GM19035 (cell line): ENCODE measurements around the gene PTER.

Experiments used
- ATAC-seq: cut with Tn5 transposase; IDR thresholded peaks from one replicate; pipeline ENCODE4 v1.9.1; 2021; ENCODE audit not compliant: unreplicated experiment

PTER gene

GRCh38 chr10:16470747-16471146 lies 33.9 kb downstream of the PTER start:
- no peak for ATAC-seq

GRCh38 chr10:16472828-16473227 lies 36.0 kb downstream of the PTER start:
- no peak for ATAC-seq

- ATAC-seq: no peak
Measured at GRCh38 chr10:16477757-16478156, 40.9 kb downstream of the PTER start.

GRCh38 chr10:16478801-16479200 lies 42.0 kb downstream of the PTER start:
- ATAC-seq: no peak

- ATAC-seq: no peak
Measured at GRCh38 chr10:16481052-16481728, 44.4 kb downstream of the PTER start.

GRCh38 chr10:16483241-16483917 lies 46.6 kb downstream of the PTER start:
- ATAC-seq: no peak

GRCh38 chr10:16490511-16490910 lies 53.7 kb downstream of the PTER start:
- ATAC-seq: no peak

- ATAC-seq: no peak
Measured at GRCh38 chr10:16491933-16492332, 55.1 kb downstream of the PTER start.

GRCh38 chr10:16493884-16494536 lies 57.2 kb downstream of the PTER start:
- no peak for ATAC-seq

- ATAC-seq: no peak
Measured at GRCh38 chr10:16497911-16498310, 61.1 kb downstream of the PTER start.

GRCh38 chr10:16505161-16505560 lies 68.4 kb downstream of the PTER start:
- ATAC-seq: no peak

GRCh38 chr10:16509996-16510395 lies 73.2 kb downstream of the PTER start:
- no peak for ATAC-seq

GRCh38 chr10:16510843-16511242 lies 74.0 kb downstream of the PTER start:
- ATAC-seq: no peak

- ATAC-seq: no peak
Measured at GRCh38 chr10:16518822-16519221, 82.0 kb downstream of the PTER start.

- ATAC-seq: peak; percentile 48
Measured at GRCh38 chr10:16519250-16519907, 82.6 kb downstream of the PTER start.

- peak; percentile 25 for ATAC-seq
Measured at GRCh38 chr10:16519908-16520861, 83.4 kb downstream of the PTER start.

GRCh38 chr10:16520900-16521299 lies 84.1 kb downstream of the PTER start:
- peak; percentile 64 for ATAC-seq

- peak; percentile 37 for ATAC-seq
Measured at GRCh38 chr10:16521311-16522016, 84.7 kb downstream of the PTER start, which contains the start of gene C1QL3. C1QL3 (minus strand) TSS chr10:16521879; CDS start chr10:16521065, 814 bp downstream.

- ATAC-seq: no peak
Measured at GRCh38 chr10:16527452-16527851, 90.6 kb downstream of the PTER start.

- ATAC-seq: no peak
Measured at GRCh38 chr10:16529853-16530252, 93.0 kb downstream of the PTER start.
